NCI-H460 (cell line): ENCODE measurements around the gene STRBP. TPM values are rescaled to one million over a fixed set of nuclear protein-coding genes. Genes with fewer than 3 reads are reported as not detected.
"Not testable (repeated sequence)": the region's sequence is repeated elsewhere in the genome, so short reads cannot be mapped to it uniquely, and the experiment has no call there.

Experiments used
- DNase-seq: peaks from one replicate; pipeline ENCODE4 v3.0.0-alpha.2; 2016; ENCODE audit warnings: low read depth; ENCODE audit errors: extremely low read depth
- total RNA-seq: library from RNA; depleted of rRNA; stranded (reverse); fragments of >200 nt; shearing (Covaris generic); gene quantifications from 2 replicates; pipeline ENCODE4 v1.2.3, GENCODE V29; 2014

STRBP gene
- total RNA-seq, 1 experiment from 2014 or later = 26.0 TPM

DNA sequence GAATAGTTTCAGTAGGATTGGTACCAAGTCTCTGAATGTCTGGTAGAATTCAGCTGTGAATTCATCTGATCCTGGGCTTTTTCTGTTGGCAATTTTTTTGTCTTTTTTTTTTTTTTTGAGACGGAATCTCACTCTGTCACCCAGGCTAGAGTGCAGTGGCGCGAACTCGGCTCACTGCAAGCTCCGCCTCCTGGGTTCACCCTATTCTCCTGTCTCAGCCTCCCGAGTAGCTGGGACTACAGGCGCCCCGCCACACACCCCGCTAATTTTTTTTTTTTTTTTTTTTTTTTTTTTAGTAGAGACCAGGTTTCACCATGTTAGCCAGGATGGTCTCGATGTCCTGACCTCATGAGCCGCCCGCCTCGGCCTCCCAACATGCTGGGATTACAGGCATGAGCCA is 67.9 kb downstream of the STRBP start:
- DNase-seq = not testable (repeated sequence)

- DNase-seq = no peak
These were observed 72.3 kb downstream of the STRBP start for GRCh38 chr9:123196124-123196523.

GRCh38 chr9:123194023-123194422 is 74.4 kb downstream of the STRBP start:
- no peak for DNase-seq

- no peak for DNase-seq
These were observed 76.7 kb downstream of the STRBP start for GRCh38 chr9:123191680-123192079.

GRCh38 chr9:123191260-123191659 is 77.1 kb downstream of the STRBP start:
- no peak for DNase-seq

GRCh38 chr9:123187131-123187530 is 81.3 kb downstream of the STRBP start:
- DNase-seq = no peak

GRCh38 chr9:123186029-123186428 is 82.4 kb downstream of the STRBP start:
- DNase-seq = not testable (repeated sequence)

- no peak for DNase-seq
These were observed 91.4 kb downstream of the STRBP start for GRCh38 chr9:123176949-123177348.

GRCh38 chr9:123175854-123176629 is 92.3 kb downstream of the STRBP start:
- no peak for DNase-seq

GRCh38 chr9:123174887-123175518 is 93.4 kb downstream of the STRBP start:
- DNase-seq = no peak

GRCh38 chr9:123174079-123174478 is 94.3 kb downstream of the STRBP start:
- no peak for DNase-seq

DNA sequence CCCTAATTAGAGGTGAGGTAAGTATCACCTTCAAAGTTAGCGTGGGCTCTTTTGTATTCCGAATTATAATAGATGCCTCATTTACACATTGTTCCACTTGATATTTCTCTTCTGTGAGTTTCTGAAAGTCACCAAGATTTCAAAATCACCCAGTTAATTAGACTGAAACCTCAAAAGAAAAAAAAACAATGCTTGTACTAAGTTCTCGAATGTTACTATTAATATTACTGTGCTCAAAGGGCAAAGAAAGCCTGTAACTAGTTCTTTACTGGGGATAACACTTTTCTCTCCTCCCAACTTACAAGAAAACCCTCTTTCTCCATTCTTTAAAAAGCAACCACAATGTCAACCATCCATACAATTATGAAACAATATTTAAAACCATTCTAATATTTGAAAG is 98.5 kb downstream of the STRBP start:
- DNase-seq = no peak

GRCh38 chr9:123168586-123168985 is 99.8 kb downstream of the STRBP start:
- DNase-seq = no peak

DNA sequence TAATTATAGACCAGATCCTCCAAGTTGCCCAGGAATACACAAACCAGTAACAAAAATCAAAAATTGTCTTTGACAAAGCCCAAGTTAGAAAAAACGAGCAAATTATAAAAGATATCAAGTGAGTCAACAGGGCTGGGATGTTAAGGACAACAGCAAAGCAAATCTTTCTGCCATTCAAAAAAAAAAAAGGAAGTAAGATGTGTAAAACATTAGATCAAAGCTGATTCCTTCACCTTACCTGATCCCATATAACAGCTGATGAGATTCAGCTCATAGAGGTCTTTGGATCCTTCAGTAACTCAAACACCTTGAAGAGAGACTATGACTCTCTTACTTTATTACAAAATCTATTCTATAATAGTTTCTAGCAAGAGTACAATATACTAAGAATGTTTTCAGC is 100.9 kb downstream of the STRBP start:
- DNase-seq = no peak

- DNase-seq = no peak
These were observed 102.6 kb downstream of the STRBP start for GRCh38 chr9:123165813-123166212.

DNA sequence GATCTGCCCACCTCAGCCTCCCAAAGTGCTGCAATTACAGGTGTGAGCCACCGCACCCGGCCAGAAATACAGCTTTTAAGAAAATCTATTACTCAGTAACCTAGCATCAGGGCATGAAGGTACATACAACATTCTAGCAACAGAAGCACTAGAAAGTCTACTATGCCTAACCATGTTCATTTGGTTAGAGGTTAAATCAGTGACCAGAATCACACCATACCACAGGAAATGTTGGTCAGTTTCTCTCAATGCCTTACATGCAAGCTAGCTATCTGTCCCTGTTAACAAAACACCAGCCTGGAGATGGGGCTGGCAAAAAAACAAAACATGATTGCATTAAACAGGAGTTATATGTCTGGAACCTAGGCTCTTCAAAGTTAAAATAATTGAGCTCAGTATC is 104.1 kb downstream of the STRBP start:
- DNase-seq = no peak

- no peak for DNase-seq
These were observed 105.5 kb downstream of the STRBP start for GRCh38 chr9:123162791-123163345.

GRCh38 chr9:123162360-123162759 is 106.0 kb downstream of the STRBP start:
- DNase-seq = no peak

GRCh38 chr9:123157221-123157620 is 111.2 kb downstream of the STRBP start:
- DNase-seq = no peak

- DNase-seq = no peak
These were observed 117.5 kb downstream of the STRBP start for GRCh38 chr9:123150708-123151503.

GRCh38 chr9:123149067-123149466 is 119.3 kb downstream of the STRBP start:
- no peak for DNase-seq
